IPS DF 19.7 (cell line): ENCODE results near the gene IL21R.
"Not testable (repeated sequence)": the region's sequence is repeated elsewhere in the genome, so short reads cannot be mapped to it uniquely, and the experiment has no call there.

ENCODE experiments used
- DNase-seq: peaks from one replicate; pipeline ENCODE4 v3.0.0-alpha.2; 2013; ENCODE audit warnings: low read depth, low spot score

IL21R gene

GRCh38 chr16:27374804-27375425 lies 27.1 kb upstream of the IL21R start:
- peak; percentile 99 for DNase-seq

DNA sequence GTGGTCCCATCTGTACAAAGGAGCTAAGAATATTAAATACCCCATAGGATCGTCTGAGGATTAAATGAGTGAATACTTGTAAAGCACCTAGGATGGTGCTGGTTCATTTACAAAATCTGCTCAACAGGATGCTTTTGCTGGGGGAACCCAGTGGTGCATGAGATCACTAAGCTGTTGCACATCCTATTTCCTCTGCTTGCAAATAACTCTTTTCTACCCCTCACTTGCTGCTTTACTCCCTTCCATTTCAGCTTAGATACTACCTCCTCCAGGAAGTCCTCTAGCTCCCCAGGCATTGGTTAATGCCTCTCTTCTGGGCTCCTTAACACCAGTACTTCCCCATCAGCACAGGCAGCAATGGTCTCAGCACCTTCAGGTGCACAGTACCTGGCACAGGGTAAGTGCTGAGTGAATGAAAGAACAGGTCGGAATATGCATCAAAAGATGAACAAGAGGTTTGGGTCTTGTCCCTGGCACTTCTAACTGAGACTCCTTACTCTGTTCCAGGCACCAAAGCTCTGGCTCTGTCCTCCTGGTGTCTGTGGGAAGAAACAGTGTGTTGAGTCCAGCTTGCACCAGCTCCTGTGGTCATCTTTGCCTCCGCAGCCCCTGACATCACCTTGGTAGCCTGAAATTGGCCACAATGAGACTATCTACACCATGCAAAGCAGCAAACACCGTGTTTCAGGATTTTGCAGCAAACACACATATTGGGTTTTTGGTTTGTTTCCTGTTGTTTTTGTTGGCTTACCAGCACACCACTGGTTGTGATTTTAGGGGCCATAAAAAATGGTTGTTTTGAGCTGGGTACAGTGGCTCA lies 24.1 kb upstream of the IL21R start:
- DNase-seq, result no peak

DNA sequence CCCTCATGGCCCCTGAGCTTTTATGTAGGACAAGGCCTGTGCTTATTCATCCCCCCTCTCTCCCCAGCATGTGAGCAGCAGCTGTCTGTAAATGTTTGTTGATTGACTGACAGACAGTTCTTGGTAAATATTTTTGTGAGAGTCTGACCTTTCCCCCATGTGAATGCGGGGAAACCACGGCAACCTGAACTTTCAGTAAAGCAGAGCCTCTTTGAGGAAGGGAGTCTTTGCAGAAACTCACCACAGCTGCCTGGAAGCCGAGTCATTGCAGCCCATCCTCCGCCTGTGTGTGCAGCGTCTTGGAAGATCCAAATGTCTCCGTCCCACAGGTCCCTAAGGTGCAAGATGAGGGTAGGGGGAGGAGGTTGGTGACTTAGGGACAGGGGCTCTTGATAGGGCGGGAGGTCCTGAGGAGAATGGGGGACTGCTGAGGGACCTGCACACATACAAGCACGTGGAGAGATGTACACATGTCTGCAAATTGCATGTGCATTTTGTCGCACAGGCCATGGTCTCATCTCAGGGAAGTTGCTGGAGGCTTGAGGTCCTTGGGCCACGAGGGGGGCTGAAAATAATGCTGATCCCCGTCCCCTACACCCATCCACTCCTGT lies 23.0 kb upstream of the IL21R start:
- DNase-seq, result no peak

- DNase-seq, result no peak
Measured at GRCh38 chr16:27379919-27380318, 22.1 kb upstream of the IL21R start.

DNA sequence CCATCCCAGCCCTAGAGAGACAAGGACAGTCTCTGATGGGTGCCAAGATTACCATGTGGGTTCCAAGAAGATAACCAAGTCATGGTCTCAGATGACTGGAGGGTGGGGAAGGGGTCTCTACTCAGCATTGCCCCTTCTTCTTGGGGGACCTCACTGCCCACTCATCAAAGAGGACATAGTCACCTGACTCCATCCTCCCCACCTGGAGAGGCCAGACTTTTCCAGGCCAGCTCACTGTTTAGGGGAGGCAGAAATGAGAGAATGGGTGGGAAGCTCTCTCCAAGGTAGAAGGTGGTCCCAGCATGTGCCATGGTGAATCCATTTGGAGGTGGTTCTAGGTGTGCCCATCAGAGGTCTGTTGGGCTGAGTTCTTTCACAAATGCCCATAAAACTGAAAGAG lies 20.7 kb upstream of the IL21R start:
- no peak for DNase-seq

DNA sequence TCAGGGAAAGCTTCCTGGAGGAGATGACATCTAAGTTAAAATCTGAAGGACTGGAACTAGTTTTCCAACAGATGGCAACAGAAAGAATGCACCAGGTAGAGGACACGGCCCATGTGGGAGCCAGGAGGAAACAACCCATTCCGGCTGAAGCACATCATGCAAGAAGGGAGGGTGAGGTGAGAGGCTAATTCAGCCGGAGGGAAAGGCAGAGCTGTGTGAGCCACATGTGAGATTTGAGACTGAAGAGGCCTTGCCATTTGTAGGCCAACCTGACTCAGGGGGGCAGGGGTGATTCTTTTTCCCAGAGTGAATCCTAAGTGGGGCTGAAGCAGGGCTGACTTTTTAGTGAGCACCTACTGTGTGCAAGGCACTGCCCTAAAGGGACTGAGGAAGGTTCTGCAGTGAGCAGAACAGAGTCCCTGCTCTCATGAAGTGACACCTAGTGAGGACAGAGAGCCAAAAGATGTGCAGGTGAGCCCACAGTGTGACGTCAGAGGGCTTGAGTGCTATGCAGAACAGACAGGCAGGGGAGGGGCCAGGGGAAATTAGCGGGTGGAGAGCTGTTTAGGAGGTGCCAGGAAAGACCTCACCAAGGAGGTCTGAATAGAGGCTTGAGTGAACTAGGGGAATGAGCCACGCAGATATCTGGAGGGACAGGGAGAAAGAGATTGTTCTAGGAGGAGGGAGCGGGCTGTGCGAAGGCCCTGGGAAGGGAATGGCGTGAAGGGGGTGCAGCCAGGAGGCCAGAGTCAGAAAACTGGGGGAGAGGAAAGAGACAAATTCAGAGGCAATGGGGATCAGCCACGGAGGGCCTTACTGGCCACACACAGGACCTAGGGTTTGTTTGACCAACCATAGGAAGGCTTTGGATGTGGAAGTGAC lies 19.8 kb upstream of the IL21R start:
- no peak for DNase-seq

GRCh38 chr16:27383556-27384243 lies 18.3 kb upstream of the IL21R start:
- DNase-seq, result no peak

- no peak for DNase-seq
Measured at GRCh38 chr16:27384425-27384824, 17.5 kb upstream of the IL21R start.

DNA sequence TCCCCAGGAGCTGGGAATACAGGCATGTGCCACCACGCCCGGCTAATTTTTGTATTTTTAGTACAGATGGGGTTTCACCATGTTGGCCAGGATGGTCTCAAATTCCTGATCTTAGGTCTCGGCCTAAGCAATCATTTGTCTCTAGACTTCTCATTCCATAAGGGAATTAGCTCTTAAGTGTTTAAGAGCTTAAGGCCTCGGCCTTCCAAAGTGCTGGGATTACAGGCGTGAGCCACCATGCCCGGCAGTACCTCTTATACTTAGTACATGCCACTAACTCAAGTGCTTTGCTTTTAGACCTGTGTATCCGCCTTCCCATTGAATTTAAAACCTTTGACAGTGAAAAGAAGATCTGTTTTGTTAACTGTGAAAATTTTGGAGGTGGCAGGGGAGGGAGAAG lies 16.6 kb upstream of the IL21R start:
- no peak for DNase-seq

DNA sequence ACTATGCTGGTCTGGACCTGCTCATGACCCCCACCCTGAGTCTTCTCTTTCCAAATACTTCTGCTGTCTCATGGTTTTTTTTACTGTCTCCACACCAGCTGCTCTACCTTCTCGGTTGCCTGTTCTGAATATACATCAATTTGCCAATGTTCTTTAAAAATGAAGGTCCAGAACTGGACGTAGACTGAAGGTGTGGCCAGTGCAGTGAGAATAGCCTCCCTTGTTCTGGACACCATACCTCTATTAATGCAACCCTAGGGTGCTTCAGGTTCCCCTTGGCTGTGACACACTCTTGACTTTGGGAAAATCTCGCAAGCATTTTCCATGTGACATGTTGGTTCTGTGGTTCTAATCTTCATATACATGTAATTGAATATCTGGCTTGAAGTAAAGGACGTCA lies 15.3 kb upstream of the IL21R start:
- no peak for DNase-seq

DNA sequence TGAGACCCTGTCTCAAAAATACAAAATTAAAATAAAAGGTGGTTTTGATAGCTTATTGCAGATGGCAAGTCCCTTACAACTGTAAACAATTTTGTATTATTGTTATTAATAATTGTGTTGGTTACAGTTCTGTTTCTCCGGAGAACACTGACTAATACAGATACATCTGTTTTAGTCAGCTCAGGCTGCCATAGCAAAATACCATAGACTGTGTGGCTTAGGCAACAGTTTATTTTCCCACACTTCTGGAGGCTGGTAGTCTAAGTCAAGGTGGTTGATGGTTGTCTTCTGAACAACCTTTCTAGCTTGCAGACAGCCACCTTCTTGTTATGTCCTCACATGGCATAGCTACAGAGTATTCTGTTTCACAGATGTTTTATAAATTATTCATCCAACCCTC lies 14.2 kb upstream of the IL21R start:
- no peak for DNase-seq

DNA sequence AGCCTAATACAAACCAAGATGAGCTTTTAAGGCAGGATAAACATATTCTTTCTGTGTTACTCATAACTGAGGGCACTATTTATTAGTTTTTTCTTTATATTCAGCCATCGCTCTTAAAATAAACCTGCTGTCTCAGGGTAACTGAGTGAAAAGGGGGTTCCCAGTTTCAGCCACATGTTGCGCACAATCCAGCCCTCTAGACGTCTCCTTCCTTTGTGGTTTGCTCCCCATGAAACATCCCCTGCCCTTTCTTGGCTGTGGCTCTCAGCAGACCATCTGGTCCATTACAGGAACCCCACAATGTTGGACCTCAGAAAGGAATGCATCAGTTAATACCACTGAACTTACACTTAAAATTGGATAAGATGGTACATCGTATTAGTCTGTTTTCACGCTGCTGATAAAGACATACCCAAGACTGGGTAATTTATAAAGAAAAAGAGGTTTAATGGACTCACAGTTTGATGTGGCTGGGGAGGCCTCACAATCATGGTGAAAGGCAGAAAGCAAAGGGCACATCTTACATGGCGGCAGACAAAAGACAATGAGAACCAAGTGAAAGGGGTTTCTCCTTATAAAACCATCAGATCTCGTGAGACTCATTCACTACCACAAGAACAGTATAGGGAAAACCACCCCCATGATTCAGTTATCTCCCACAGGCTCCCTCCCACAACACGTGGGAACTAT lies 12.6 kb upstream of the IL21R start:
- no peak for DNase-seq

GRCh38 chr16:27390151-27390550 lies 11.8 kb upstream of the IL21R start:
- DNase-seq, result no peak

DNA sequence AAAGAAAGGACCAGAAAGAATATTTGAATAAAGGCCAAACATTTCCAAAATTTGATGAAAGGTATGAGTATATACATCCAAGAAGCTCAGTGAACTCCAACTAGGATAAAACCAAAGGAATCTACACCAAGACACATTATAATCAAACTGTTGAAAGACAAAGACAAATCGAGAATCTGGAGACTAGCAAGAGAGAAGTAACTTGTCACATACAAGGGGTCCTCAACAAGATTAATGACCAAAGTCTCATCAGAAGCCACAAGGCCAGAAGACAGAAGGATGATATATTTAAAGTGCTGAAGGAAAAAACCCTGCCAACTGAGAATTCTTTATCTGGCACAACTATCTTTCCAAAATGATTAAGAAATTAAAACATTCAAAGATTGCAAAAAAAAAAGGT lies 9.3 kb upstream of the IL21R start:
- DNase-seq, result no peak

DNA sequence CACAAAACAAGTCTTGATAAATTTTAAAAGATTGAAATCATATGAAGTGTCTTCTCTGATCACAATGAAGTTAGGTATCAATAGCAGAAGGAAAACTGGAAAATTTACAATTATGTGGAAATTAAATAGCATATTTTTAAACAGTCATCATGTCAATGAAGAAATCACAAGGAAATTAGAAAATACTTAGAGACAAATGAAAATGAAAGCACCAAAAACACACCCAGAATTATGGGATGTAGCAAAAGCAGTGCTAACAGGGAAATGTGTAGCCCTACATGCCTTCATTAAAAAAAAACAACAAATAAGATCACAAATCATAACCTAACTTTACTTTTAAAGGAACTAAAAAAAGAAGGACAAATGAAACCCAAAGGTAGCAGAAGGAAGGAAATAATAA lies 7.5 kb upstream of the IL21R start:
- no peak for DNase-seq

DNA sequence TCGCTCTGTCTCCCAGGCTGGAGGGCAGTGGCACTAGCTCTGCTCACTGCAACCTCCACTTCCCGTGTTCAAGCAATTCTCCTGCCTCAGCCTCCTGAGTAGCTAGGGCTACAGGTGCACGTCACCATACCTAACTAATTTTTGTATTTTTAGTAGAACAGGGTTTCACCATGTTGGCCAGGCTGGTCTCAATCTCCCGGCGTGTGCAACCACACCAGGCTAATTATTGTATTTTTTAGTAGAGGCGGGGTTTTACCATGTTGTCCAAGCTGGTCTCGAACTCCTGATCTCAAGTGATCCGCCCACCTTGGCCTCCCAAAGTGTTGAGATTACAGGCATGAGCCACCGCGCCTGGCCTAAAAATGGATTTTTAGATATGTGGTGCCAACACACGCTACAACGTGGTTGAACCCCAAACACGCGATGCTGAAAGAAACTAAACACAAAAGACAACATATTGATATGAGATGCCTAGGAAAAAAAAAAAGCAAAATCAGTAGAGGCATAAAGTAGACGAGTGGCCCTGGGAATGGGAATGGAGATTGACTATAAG lies 3.6 kb upstream of the IL21R start:
- DNase-seq, result not testable (repeated sequence)

- no peak for DNase-seq
Measured at GRCh38 chr16:27398894-27399853, 2.8 kb upstream of the IL21R start.

GRCh38 chr16:27399969-27400368 lies 2.0 kb upstream of the IL21R start:
- no peak for DNase-seq
